ENCODE measurements around the gene WDR31. TPM values are rescaled to one million over a fixed set of nuclear protein-coding genes. Genes with fewer than 3 reads are reported as not detected.
"Not testable (repeated sequence)": the region's sequence is repeated elsewhere in the genome, so short reads cannot be mapped to it uniquely, and the experiment has no call there.

WDR31 gene
- polyA plus RNA-seq, 1 experiment = 0.97 TPM

GRCh38 chr9:113296796-113297558 is 43.1 kb downstream of the WDR31 start:
- Histone ChIP-seq H3K27me3 (ENCODE audit: control insufficient read depth, insufficient read depth, low read length) (peaks cover 20% of the 10 kb centered on the region), H3K4me3 (ENCODE audit: low read depth, low read length) (no peak overlapping the region), H3K9me3 (ENCODE audit: control insufficient read depth, insufficient read depth, low read length) (no peaks in the 10 kb centered on the region; the same call in 1 of the 2 replicates), H3K27ac (ENCODE audit: low read depth, low read length) (no peak overlapping the region)
- POLR2A ChIA-PET = no interaction called here
- DNase-seq (ENCODE audit: low read depth, low spot score) = no peak
- CTCF ChIA-PET = interaction anchor here (0.7 to 1.1 kb wide), 2 partner anchors 12 to 105 kb away, joined by 3 read pairs; no protein-coding TSS in a partner anchor
- no peak for TF ChIP-seq CTCF (IDR thresholded peaks at IDR 0.05; ENCODE audit: low read depth, low read length)

GRCh38 chr9:113296247-113296646 is 43.8 kb downstream of the WDR31 start:
- not testable (repeated sequence) for H3K9me3 ChIP-seq (ENCODE audit: control insufficient read depth, insufficient read depth, low read length); H3K27ac ChIP-seq (ENCODE audit: low read depth, low read length); DNase-seq (ENCODE audit: low read depth, low spot score); H3K4me3 ChIP-seq (ENCODE audit: low read depth, low read length)
- peaks cover 20% of the 10 kb centered on the region for H3K27me3 ChIP-seq (ENCODE audit: control insufficient read depth, insufficient read depth, low read length)
- POLR2A ChIA-PET = interaction anchor here (0.6 kb wide), 1 partner anchor 298 kb away, joined by 4 read pairs; no protein-coding TSS in a partner anchor
- CTCF ChIA-PET = interaction anchor here (1.1 to 1.3 kb wide), 2 partner anchors 21 to 105 kb away, joined by 3 read pairs; no protein-coding TSS in a partner anchor

GRCh38 chr9:113293285-113293878 is 46.7 kb downstream of the WDR31 start:
- CTCF ChIA-PET = no interaction called here

GRCh38 chr9:113290052-113290607 is 49.9 kb downstream of the WDR31 start:
- no peak for TF ChIP-seq CTCF (IDR thresholded peaks at IDR 0.05; ENCODE audit: low read depth, low read length)
- POLR2A ChIA-PET = interaction anchor here (0.7 kb wide), 1 partner anchor 13 kb away, joined by 4 read pairs; no protein-coding TSS in a partner anchor
- DNase-seq (ENCODE audit: low read depth, low spot score) = no peak

More at GRCh38 chr9:113293285-113293878, 46.7 kb downstream of the WDR31 start:
- H3K4me3 ChIP-seq (ENCODE audit: low read depth, low read length) = no peak overlapping the region
- POLR2A ChIA-PET = interaction anchor here (0.5 kb wide), 1 partner anchor 112 kb away, joined by 4 read pairs; no protein-coding TSS in a partner anchor
- DNase-seq (ENCODE audit: low read depth, low spot score) = no peak
- H3K27me3 ChIP-seq (ENCODE audit: control insufficient read depth, insufficient read depth, low read length) = peaks cover 4% of the 10 kb centered on the region
- peak overlapping the region; percentile 61 for H3K27ac ChIP-seq (ENCODE audit: low read depth, low read length)
- H3K9me3 ChIP-seq (ENCODE audit: control insufficient read depth, insufficient read depth, low read length) = no peaks in the 10 kb centered on the region; the same call in 1 of the 2 replicates
- no peak for TF ChIP-seq CTCF (IDR thresholded peaks at IDR 0.05; ENCODE audit: low read depth, low read length)

GRCh38 chr9:113289091-113289490 is 51.0 kb downstream of the WDR31 start:
- CTCF ChIA-PET = no interaction called here
- Histone ChIP-seq H3K27ac (ENCODE audit: low read depth, low read length) (no peak overlapping the region), H3K27me3 (ENCODE audit: control insufficient read depth, insufficient read depth, low read length) (no peaks in the 10 kb centered on the region), H3K9me3 (ENCODE audit: control insufficient read depth, insufficient read depth, low read length) (no peaks in the 10 kb centered on the region), H3K4me3 (ENCODE audit: low read depth, low read length) (no peak overlapping the region)
- POLR2A ChIA-PET = no interaction called here
- DNase-seq (ENCODE audit: low read depth, low spot score) = no peak
- TF ChIP-seq CTCF (IDR thresholded peaks at IDR 0.05; ENCODE audit: low read depth, low read length) = no peak

More at GRCh38 chr9:113290052-113290607, 49.9 kb downstream of the WDR31 start:
- Histone ChIP-seq H3K4me3 (ENCODE audit: low read depth, low read length) (no peak overlapping the region), H3K9me3 (ENCODE audit: control insufficient read depth, insufficient read depth, low read length) (no peaks in the 10 kb centered on the region), H3K27me3 (ENCODE audit: control insufficient read depth, insufficient read depth, low read length) (no peaks in the 10 kb centered on the region), H3K27ac (ENCODE audit: low read depth, low read length) (no peak overlapping the region)
- CTCF ChIA-PET = no interaction called here

All from AG04450 (cell line).